Measurements from ENCODE around the gene CACNG7.

Gene CACNG7

DNA sequence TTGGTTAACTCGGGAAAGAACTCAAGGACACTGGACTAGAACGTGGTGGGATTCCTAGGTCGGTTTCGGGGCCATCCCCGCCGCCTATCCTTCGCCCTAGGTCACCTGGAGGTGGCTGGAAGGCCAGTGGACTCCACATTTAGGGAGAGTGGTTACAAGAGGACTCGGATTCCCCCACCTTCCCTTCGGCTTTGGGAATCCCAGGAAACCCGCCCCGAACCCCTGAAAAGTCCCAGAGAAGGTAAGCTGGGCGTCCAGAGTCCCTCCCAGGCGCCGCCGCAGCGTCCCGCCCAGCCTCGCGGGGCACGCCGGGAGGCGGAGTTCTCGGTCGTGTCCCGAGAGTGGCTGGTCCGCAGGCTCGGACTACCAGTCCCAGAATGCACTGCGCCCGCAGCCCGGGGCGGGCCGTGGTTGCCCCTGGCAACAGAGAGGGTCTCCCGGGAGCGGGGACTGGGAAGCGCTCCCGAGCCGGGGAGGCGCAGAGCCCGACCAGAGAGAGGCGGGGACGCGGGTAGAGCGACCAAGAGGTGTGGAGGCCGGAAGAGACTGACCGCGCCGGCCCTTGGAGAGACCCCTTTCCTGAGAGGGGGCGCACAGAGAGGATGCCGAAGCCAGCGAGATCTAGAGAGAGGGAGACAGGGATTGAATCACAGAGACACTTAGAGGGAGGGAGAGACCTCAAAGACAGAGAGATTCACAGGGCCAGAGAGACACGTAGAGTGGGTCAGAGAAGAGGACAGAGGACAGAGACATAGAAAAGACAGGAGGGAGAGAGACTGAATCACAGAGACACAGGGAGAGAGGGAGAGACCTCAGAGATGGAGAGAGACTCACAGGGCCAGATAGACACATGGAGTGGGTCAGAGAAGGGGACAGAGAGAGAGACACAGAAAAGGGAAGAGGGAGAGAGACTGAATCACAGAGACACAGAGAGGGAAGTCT, 29.7 kb upstream of the CACNG7 start:
- peak; percentile 86 for DNase-seq

DNA sequence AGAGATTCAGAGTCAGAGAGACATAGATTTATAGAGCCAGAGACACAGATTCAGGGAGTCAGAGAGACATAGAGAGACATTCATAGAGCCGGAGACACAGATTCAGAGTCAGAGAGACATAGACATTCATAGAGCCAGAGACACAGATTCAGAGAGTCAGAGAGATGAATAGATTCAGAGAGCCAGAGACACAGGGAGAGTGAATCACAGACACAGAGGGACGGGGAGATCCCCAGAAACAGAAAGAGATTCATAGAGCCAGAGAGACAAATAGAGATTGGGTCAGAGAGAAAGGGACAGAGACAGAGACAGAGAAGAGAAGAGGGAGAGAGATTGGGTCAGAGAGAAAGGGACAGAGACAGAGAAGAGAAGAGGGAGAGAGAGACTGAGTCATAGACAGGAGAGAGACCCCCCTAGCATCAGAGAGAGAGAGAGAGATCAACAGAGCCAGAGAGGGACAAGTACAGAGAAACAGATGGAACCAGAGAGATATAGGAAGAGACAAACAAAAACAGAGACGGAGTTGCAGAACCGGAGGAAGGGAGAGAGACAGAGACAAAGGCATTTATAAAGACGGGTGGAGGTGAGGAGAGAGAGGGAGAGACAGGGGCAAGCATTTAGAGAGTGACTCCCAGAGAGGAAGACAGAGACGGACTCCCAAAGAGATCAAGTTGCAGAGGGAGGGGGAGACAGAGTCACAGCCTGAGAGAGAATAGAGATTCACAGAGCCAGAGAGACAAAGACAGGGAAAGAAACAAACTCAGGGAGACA, 28.2 kb upstream of the CACNG7 start:
- no peak for DNase-seq

DNA sequence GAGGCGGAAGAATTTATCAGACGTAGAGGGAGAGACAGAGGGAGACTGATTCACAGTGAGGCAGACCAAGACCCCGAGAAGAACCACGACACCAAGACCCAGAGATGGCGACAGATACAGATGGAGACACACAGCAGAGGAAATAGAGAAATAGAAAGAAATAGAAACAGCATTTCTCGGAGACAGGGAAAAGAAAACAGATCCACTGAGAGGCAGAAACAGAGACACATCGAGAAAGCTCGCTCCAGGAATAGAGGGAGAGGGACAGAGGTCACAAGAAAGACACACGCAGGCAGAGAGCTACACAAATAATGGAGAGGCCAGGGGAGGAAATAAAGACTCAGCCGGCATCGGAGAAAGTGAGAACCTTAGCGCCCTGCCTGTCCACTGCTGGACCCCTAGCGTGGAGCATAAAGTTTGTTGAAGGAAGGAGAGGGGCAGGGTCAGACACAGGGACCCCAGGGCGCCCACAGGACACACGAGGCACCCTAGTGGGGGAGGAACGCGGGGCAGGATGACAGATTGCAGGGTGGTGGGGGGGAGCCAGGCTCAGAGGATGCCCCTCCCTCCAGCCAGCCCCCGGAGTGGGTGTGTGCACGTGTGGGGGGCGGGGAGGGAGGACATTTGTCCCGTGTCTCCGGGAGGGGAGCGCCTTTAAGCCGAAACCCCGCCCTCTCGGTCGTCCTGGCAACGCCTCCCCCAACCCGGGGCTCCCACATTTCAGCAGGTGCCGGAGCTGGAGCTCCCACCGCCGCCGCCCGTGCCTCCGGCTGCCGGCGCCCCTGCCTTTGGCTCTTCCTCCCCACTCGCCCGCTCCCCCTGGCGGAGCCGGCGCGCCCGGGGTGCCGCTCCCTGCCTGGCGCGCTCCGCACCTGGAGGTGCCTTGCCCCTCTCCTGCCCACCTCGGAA, 27.3 kb upstream of the CACNG7 start, which contains the start of gene PRKCG:
TSS of gene PRKCG (plus strand) at position 716 of the 909 bp plus-strand sequence. CDS start 298 bp downstream, outside the sequence.
- peak; percentile 13 for DNase-seq

DNA sequence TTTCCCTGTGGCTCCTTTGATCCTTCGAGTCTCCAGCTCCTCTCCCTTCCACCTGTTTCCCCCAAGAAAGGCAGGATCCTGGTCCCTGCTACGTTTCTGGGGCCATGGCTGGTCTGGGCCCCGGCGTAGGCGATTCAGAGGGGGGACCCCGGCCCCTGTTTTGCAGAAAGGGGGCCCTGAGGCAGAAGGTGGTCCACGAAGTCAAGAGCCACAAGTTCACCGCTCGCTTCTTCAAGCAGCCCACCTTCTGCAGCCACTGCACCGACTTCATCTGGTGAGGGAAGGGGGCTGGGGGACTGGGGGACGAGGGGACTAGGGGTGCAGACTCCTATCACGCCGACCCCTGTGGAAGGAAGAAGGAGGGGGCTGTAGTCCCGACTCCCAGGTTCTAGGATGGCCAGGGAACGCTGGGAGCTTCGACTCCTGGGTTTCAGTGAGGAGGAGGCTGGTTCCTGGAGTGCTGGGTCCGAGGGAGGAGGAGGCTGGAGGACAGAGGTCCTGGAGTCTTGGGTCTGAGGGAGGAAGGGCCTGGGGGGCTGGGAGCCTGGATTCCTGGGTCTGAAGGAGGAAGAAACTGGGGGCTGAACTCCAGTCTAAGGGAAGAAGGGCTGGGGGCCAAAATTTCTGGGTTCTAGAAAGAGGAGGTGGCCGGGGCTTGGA, 26.6 kb upstream of the CACNG7 start:
- DNase-seq: no peak

DNA sequence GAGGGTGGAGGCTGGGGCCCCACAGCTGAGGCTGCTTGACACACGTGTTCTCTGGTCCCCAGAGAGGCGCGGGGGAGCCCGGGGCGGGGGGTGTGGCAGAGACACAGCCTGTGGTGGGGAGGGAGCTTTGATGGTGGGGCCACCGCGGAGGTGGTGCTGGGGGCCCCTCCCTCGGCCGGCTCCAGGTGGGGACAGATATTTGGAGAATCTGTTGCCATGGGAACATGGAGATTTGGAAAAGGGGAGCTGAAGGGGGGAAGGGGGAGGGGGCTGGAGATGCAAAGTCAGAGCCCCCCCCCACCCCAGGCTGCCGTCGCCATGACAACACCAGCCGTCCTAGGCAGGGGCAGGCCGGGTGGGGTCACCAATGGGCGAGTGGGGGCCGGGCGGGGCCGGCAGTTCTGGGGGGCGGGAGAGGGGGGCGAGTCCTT, 25.8 kb upstream of the CACNG7 start:
- no peak for DNase-seq

DNA sequence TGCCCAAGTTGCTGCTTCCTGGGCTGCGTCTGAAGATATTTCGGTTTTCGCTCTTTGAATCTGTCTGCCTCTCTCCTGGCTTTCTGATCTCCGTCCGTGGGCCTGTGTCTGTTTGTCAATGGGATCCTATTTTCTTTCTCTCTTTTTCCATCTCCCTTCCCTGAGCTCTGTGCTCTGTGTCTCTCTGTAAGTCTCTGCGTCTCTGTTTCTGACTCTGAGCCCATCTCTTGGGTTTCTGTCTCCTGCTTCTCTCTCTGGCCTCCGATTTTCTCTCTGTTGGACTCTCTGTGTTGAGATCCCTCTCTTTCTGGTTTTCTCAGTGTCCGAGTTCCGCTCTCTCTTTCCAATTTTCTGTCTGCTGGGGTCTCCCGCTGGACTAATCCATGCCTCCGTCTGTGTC, 25.3 kb upstream of the CACNG7 start:
- DNase-seq: no peak

DNA sequence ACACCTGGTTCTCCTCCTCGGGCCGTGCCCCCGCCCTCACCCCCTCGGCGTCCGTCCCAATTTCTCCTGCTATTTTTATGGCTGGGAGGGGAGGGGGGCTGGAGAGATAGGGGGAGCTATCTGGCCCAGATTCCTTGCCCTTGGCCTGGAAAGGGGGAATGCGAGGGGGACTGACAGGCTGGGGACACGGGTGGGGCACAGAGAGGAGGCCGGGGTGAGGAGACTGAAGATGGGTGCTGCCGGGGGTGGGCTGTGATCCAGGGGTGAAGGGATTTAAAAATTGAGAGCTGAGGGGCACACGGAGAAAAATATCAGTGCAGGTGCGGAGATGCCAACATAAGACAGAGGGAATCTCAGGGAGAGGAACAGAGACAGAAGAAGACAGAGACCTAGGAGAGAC, 24.8 kb upstream of the CACNG7 start:
- no peak for DNase-seq

DNA sequence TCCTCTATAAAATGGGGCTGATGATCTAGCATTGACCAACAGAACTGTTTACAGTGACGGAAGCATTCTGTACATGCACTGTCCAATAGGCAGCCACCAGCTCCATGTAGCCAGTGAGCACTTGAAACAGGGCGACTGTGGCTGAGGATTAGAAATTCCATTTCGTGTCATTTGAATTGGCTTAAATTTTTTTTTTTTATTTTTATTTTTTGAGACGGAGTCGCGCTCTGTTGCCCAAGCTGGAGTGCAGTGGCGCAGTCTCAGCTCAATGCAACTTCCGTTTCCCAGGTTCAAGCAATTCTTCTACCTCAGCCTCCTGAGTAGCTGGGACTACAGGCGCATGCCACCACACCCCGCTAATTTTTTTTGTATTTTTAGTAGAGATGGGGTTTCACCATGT, 24.0 kb upstream of the CACNG7 start:
- no peak for DNase-seq

DNA sequence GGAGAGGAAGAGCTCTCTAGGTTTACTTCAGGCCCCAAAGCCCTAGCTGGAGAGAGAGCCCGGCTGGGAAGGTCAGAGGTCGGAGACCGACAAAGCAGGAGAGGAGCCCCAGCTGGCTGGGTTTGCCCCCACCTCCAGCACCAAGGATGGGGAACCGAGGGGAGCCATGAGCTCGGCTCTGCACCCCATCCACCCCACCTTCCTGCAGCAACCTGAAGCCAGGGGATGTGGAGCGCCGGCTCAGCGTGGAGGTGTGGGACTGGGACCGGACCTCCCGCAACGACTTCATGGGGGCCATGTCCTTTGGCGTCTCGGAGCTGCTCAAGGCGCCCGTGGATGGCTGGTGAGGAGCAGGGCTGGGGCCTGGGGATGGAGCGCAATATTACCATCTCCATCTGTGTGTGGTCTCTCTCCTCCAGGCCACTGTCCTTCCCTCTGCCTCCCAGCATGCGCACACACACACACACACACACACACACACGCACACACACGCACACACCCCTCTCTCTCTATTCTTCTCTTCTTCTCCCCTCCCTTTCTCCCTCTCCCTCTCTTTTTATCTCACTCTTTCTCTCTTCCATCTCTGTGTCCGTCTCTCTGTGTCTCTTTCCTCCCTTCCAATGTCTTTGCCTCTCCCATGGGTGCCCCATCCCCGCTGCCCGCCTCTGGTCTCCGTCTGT, 16.6 kb upstream of the CACNG7 start:
- DNase-seq: no peak

DNA sequence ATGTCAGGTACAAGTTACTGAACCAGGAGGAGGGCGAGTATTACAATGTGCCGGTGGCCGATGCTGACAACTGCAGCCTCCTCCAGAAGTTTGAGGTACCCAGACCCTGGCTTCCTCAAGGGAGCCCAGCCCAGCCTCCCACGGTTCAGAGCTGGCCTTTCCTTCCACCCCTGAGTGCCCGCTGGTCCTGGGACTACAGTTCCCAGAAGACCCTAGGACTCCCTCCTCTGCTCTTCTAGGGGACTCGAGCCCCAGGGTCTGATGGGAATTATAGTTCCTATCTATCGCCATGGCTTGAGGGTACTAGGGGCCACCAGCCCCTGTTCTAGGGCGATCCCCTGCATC, 16.1 kb upstream of the CACNG7 start:
- no peak for DNase-seq

DNA sequence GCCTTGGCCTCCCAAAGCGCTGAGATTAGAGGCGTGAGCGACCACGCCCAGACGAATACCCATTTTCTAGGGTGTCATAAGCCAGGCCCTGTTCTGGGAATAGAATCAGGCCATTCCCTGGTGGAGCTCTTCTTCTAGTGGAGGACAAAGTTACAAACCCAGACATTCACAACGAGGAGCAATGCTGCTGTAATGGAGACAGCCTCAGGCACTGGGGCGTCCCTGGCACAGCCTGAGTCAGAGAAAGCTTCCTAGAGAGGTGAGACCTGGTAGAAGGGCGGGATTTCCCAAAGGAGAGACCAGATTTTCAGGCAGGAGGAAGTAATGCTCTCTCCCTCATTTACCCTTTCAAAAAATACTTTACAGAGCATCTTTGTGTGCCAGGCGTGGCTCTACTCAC, 14.4 kb upstream of the CACNG7 start:
- DNase-seq: no peak

DNA sequence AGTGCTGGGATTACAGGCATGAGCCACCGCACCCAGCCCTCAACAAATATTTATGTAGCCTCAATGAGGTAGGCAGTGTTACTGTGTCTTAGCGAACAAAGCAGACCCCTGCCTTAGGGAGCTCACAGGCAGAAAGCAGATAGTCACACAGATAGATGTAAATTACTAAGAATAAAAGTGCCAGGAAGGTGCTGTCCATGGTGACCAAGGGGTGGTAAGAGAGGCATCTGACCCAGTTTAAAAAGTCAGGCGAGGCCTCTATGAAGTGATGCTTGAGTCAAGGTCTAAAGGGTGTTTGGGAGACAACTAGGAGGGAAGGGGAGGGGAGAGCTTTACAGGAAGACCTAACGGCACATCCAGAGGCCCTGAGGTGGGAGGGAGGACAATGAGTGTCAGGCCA, 12.4 kb upstream of the CACNG7 start:
- no peak for DNase-seq

DNA sequence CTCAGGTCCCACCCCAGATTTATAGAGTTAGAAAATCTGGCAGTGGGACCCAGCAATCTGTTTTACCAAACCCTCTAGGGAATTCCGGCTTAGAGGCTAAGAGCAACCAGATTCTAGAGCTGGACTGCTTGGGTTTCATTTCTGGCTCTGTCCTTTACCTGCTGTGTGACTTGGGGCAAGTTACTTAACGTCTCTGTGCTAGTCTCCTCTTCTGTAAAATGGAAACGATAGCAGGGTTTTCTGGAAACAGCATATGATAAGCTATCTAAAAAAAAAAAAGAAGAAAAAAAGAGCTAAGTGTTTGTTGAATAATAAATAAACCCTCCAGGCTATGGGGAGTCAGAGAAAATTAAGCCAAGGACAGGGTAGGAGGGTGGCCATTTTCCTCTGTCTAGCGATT, 11.6 kb upstream of the CACNG7 start:
- no peak for DNase-seq

DNA sequence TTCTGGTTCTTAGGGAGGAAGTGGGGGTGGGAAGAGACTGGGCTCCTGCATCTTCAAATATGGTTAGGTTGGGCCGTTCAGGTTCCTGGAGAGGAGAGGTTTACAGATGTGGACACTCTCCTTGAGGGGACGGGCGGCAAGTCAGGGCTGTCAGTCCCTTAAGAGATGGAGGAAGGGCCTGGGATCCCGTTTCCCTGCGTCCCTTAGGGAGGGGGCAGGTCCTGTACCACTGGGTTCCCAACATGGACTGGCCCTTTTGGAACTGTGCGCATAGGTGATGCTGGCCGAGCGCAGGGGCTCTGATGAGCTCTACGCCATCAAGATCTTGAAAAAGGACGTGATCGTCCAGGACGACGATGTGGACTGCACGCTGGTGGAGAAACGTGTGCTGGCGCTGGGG, 10.9 kb upstream of the CACNG7 start:
- no peak for DNase-seq

DNA sequence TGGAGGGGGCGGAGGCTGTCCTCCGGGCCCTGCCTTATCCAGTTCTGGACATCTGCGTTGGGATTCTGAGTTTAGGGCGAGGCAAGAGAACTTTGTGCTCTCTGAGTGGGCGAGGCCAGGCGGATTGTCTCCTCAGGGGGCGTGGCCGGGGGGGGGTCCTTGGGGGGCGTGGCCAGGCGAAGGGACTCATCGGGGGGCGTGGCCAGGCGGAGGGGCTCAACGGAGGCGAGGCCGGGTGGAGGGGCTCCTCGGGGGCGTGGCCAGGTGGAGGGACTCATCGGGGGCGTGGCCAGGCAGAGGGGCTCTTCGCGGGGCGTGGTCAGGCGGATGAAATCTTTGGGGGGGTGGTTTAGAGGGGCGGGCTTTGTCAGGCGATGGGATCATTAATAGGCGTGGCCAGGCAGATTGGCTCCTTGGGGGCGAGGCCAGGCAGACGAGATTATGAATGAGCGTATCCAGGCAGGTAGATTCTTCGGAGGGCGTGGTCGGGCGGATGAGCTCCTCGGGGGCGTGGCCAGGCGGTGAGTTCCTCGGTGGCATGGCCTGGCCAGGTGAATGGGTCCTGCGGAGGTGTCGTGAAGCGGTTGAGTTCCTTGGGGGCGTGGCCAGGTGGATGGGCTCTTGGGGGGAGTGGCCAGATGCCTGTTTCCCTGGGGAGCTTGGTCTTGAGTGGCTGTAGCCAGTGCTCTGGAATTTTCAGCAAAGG, 10.3 kb upstream of the CACNG7 start:
- no peak for DNase-seq

DNA sequence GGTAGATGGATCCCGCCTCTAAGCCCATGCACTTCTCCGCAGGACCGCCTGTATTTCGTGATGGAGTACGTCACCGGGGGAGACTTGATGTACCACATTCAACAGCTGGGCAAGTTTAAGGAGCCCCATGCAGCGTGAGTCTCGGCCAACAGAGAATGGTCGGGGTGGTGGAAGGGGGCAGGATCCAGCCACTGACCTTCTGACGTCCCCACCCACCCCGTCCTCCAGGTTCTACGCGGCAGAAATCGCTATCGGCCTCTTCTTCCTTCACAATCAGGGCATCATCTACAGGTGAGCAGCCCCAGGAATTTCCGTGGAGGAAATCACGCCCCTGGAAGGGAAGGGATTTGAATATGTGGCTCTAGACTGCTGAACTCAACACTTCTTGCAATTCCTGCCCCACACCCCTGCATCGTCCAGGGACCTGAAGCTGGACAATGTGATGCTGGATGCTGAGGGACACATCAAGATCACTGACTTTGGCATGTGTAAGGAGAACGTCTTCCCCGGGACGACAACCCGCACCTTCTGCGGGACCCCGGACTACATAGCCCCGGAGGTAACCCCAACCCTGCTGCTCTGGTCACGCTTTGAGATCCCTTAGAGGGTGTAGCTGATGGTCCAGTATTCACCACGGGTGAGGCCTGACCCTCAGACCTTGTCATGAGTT, 8.8 kb upstream of the CACNG7 start:
- no peak for DNase-seq

DNA sequence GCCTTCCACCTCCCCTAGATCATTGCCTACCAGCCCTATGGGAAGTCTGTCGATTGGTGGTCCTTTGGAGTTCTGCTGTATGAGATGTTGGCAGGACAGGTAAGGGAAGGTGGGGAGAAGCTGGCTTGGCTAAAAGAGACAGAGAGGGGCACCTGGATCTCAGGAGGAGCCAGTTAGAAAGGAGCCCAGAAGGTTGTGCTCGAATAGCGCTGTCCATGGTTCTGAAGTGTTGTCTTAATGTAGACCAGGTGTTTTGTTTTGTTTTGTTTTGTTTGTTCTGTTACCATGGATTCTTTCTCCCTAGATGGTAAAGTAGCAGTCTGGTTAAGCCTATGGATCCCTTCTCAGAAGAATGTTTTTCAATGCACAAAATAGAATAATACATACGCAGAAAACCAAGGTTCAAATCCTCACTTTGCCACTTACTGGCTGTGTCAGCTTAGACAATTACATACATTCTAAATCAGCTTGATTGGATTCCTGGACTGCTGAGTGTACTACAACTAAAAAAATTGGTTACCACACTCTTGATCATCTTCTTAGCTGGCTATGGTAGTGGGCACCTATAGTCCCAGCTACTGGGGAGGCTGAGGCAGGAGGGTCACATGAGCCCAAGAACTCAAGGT, 5.9 kb upstream of the CACNG7 start:
- no peak for DNase-seq

DNA sequence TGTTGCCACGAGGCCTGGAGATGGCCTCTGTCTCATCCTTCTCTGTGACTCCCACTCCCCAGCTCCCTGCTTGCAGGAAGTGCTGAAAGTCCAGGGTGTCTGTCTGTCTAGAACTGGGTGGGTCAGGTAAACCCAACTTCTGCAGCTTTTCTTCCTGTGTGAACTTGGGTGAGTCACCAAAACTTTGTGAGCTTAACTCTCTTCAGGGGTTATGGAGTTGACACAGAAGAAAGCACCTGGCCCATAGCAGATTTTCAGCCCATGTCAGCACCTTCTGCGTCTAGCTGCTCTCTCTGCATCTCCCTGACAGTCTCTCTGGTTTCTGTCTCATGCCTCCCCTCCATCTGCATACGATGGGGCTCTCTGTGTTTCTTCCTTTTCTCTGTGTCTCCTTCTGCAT, 4.2 kb upstream of the CACNG7 start:
- DNase-seq: no peak

DNA sequence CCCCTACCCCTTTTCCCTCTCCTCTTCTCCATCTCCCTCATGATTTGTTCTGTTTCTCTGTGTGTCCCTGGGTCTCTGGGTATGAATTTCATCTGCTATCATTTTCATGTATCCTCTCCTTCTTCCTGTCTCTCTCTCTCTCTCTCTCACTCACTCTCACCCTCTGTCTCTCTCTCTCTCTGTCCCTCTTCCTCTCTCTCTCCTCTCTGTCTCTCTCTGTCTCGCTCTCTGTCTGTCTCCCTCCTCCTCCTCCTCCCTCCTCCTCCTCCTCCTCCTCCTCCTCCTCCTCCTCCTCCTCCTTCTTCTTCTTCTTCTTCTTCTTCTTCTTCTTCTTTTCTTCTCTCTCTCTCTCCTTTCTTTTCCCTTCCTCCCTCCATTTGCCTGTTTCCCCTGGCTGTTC, 3.3 kb upstream of the CACNG7 start:
- no peak for DNase-seq
